Left renal cortex interstitium (tissue), 4 donors: Measurements from ENCODE around the gene CIDEC. TPM values are rescaled to one million over a fixed set of nuclear protein-coding genes. Genes with fewer than 3 reads are reported as not detected.
"Not testable (repeated sequence)": the region's sequence is repeated elsewhere in the genome, so short reads cannot be mapped to it uniquely, and the experiment has no call there.

ENCODE experiments used
- DNase-seq, 4 donors: peaks; one replicate each; pipeline ENCODE4 v3.0.0-alpha.2; 2013; ENCODE audit warnings: low read depth in 4 of 4, low spot score in 2 of 4, missing footprints in 1 of 4
- polyA plus RNA-seq, 4 donors: library from polyadenylated mRNA; unstranded; fragments of 120-200 nt; gene quantifications; one replicate each; pipeline ENCODE4 v1.2.1, GENCODE V29; 2013; ENCODE audit not compliant: insufficient read length in 4 of 4

Gene CIDEC
- polyA plus RNA-seq, 4 donors = 0.17 to 0.21 TPM; not detected in 2

DNA sequence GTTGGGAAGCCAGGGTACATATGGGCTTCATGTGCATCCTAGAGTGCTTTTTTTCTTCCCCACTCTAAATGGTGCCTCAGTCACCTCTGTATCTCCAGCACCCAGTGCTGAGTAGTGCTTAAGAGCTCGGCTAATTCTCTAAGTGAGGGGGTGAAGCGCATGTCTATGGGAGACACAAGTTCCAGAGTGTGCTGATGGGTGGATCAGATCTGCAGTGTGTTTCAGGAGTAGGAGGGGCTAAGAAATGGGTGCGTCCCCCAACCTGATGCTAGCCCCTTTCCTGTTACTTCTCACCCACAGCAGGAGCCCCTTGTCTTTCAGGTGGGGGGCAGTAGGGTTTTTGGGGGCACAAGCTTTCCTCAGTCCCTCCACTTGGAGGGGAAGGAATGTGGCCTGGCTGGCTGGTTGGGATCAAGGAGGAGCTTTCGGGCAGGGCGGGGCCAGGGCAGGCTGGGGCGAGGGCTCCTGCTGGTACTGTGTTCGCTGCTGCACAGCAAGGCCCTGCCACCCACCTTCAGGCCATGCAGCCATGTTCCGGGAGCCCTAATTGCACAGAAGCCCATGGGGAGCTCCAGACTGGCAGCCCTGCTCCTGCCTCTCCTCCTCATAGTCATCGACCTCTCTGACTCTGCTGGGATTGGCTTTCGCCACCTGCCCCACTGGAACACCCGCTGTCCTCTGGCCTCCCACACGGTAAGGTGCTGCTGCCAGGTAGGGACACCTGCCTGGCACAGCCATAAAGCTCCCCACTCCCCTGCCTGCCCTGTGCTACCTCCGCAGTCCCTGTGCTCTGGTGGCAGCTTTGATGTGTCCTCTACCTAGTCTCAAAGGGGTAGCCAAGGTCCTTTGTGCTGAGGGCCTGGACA, 22.6 kb upstream of the CIDEC start, which contains the start of gene IL17RE:
IL17RE (plus strand) TSS at position 477 of the 866 bp plus-strand sequence; CDS start at position 562, 85 bp downstream.
- no peak for DNase-seq

DNA sequence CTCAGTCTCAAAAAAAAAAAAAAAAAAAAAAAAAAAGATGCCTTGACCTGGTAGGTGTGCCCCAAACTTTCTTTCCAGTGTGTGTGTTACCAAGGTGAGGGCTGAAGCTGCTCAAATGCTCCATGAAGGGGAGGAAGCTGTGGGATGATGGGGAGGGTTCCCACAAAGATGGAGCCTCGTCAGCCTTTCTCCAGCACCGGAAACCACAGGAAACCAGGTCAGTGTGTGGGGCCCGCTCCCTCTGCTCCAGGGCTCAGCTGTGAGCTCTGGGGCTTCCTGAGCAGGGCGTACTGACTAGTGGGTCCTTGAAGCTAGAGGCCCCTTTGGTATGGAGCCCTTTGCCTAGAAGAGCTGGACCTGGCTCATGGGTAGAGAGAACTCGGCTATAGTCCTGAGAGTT, 21.9 kb upstream of the CIDEC start:
- DNase-seq = no peak

DNA sequence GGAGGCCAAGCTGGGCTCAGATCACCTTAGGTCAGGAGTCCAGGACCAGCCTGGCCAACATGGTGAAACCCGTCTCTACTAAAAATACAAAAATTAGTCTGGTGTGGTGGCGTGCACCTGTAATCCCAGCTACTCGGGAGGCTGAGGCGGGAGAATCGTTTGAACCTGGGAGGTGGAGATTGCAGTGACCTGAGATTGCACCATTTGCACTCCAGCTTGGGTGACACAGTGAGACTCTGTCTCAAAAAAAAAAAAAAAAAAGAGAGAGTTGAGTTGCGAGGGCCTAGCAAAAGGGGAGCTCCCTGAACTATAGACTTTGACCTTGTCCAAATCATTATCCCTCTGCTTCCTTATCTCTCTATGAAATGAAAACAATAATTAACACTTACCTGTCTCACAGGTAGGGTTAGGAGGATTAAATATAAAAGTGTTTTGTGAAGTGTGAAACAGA, 20.9 kb upstream of the CIDEC start:
- not testable (repeated sequence) for DNase-seq

DNA sequence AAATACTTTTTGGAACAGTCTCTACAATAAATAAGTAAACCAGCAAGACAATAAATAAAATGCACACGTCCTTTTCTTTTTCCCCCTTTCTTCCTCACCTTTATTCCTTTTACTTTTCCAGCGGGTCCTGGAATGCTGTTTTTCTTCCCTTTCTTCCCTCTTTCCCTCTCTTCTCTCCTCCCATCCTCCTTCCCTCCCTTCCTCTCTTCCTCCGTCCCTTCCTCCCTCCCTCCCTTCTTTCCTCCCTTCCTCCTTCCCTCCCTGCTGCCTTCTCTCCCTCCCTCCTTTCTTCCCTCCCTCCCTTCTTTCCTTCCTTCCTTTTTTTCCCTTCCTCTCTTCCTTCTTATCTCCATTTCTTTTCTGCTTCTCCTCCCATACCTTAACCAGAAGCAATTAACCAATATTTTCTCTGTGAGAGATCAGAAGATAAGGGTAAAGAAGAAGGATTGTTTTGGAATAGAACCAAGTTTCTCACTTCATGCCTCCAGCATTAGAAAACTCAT, 19.3 kb upstream of the CIDEC start:
- DNase-seq = no peak

DNA sequence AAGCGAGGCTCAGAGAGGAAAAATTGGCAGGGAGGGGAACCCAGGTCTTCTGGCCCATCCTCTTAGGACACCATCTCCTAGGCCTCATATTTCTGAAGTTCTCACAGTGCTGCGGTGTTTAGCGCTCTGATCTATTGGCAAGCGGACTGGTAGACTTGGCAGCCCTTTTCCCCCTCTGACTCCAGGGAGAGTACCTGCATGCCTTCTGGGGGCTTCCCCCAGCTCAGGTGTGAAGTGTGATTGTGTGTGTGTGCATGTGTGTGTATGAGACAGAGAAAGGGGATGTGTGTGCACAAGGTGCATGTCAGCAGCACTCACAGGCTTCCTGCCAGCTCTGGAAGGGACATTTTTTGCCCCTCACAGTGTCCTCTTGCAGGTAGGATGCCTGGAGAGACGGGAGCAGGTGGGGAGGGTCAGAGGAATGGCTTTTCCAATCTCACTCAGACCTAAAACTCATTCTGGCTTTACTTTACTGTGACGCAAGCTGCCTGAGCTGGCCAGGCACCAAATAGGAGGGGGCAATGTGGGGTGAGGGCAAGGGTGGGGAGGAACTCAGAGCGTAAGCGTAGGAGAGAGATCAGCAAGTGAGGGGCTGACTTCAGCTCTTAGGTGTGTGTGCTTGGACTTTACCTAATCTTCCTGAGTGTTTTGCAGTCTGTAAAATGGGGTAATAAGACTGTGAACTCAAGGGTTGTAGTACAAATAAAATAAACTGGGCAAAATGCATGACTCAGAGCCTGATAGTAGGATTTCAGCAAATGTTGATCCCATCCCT, 18.6 kb upstream of the CIDEC start:
- DNase-seq = no peak

DNA sequence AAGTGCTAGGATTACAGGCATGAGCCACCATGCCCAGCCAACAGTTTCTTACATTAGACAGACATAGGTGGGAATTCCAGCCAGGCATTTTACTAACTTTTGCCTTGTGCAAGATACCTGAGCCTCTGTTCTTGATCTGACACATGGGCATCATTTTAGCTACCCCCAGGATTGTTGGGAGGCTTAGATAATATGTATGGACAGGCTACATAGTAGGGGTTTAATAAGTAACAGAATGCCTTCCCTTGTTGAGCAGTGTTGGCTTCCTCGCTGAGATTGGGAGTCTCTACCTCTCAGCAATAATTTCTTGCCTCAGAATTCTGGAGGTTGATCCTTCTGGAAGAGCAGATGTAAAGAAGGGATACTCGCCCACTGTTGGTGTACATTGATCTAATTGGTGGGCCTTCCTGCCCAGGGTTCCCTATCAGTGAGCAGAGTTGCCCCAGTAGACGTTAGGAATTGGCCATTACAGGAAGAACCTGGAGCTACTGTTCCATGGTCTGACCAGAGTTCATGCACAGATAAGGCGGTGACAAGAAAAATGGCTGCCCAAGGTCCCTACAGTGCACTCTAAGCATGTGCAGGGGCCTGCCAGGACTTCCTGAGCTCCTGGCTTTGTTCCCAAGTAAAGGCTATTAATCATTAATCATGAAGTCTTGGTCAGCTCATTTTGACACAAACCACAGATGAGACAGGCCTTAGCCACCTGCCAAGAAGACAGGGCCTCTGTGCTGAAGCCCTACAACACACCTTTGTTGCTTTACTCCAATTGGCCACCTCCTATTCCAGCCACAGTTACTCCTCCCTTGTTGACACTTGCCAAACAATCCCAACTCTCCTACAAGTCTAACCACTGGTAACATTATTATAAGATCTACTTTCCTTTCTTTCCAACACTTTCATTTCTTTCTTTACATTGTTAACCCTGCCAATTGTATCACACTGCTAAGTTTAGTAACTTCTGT, 17.6 kb upstream of the CIDEC start:
- peak in 1 of 4 donors; percentile 69 for DNase-seq

DNA sequence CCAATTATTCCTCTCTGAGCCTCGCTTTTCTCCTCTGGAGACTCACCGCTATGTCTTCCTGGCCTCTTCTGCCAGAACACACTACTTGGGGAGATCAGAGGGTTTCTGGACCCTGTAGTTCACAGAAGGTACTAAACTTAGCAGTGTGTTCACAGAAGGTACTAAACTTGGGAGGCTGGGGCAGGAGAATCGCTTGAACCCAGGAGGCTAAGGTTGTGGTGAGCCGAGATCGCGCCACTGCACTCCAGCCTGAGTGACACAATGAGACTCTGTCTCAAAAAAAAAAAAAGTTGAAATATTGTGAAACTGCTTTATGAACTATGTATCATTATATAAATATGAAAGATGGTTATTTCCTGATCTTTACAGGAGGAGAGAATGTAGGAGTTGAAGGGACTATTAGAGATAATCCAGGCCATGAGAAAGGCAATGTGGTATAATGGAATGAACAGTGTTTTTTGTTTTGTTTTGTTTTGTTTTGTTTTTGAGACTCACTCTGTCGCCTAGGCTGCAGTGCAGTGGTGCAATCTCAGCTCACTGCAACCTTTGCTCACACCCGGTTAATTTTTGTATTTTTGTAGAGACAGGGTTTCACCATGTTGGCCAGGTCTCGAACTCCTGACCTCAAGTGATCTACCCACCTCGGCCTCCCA, 16.8 kb upstream of the CIDEC start:
- not testable (repeated sequence) for DNase-seq

DNA sequence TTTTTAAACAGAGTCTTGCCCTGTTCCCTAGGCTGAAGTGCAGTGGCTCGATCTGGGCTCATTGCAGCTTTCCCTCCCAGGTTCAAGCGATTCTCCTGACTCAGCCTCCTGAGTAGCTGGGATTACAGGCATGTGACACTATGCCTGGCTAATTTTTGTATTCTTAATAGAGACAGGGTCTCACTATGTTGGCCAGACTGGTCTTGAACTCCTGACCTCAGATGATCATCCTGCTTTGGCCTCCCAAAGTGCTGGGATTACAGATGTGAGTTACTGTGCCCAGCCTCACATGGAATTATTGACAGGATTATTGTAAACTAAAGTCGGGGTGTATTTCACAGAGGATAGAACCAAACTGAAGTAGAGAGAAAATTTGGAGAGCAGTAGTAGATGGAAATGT, 15.7 kb upstream of the CIDEC start:
- not testable (repeated sequence) for DNase-seq

DNA sequence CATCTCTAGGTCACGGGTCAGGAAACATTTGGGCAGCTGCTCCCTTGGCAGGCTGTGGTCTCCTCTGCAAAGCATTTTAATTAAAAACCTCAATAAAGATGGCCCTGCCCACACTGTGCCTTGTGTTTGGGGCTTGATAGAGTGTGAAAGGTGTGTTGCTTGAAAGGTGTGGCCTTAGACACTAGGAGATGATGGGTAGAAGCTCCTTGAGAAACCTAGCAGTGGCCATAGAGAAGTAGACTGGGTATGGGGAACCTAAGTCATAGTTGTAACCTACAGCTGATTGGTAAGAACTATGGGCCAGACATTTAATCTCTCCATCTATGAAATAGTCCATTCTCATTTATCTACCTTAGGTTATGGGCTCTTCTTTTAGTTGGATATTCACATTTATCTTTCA, 13.7 kb upstream of the CIDEC start:
- DNase-seq = no peak

DNA sequence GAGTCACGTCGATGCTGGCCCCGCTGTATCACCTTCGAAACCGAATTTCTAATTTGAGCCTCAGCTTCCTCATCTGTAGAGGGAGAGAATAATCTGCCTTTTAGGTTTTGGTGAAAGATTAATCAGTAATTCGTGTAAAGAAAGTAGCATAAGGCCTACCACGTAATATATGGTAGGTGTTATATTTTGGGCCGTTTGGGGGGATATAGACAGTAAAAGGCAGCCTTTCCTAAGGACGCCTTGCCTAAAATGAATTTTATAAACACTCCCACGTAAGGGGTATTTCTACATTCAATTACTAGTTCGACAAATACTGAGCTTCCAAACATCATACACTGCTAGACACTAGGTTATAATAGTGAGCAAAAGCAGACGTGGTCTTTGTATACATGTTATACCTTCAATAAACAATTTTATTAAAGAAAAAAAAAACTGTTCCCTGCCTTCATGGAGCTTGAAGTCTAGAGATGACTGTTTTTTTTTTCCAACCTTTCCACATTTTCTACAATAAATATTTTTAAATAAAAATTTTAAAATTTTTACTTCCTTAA, 11.1 kb upstream of the CIDEC start:
- no peak for DNase-seq

DNA sequence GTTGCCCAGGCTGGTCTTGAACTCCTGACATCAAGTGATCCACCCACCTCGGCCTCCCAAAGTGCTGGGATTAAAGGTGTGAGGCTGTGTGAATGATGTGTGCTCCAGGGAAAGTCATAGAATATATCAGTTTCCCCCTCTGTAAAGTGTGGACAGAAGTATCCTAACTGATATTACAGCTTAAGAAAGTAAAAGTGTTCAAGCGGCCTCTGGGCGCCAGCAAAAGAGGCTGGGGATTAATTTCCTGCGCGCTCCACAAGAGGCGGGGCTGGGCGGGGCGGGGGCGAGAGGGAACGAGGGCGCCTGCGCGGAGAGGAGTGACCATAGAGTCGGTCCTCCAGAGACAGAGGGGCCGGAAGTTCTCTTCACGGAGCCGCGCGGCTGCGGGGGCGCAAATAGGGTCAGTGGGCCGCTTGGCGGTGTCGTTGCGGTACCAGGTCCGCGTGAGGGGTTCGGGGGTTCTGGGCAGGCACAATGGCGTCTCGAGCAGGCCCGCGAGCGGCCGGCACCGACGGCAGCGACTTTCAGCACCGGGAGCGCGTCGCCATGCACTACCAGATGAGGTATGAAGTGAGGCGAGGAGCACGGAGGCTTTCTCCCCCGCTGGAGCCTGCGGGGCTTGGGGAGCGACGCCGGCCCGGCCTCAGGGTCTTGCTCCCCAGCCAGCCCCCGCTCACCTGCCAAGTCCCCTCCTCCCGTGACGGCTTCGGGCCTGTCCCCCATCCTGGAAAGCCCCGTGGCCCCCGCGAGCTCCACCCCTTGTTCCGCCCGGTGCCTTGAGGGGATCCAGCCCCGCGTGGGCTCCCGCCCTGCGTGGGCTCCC, 10.4 kb upstream of the CIDEC start, which contains the start of gene JAGN1:
JAGN1 (plus strand) TSS at position 362 of the 823 bp plus-strand sequence; CDS start at position 475, 113 bp downstream.
- peak; percentile 79 to 88 (median 84) for DNase-seq

DNA sequence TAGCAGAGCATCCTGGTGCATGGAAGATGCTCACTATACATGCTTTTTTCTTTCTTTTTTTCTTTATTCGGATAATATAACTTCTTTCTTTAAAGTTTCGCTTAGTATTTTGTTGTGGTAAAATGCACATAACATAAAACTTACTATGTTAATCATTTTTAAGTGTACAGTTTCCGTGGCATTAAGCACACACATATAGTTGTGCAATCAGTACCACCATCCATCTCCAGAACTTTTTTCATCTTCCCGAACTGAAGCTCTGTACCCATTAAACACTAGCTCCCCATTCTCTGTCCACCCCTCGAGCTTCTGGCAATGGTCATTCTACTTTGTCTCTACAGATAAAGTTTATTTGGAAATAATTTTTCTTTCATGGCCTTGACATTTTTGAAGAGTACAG, 9.4 kb upstream of the CIDEC start:
- DNase-seq = no peak

DNA sequence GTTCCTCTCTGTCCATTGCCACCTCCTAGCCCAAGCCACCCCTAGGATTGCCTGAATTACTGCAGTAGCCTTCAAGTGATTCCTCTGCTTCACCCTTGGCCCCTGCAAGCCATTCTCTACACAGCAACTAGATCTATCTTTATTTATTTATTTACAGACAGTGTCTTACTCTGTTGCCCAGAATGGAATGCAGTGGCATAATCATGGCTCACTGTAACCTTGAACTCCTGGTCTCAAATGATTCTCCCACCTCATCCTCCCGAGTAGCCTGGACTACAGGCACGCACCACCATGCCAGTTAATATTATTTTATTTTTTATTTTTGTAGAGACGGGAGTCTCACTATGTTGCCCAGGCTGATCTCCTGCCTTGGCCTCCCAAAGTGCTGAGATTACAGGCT, 8.5 kb upstream of the CIDEC start:
- no peak for DNase-seq

DNA sequence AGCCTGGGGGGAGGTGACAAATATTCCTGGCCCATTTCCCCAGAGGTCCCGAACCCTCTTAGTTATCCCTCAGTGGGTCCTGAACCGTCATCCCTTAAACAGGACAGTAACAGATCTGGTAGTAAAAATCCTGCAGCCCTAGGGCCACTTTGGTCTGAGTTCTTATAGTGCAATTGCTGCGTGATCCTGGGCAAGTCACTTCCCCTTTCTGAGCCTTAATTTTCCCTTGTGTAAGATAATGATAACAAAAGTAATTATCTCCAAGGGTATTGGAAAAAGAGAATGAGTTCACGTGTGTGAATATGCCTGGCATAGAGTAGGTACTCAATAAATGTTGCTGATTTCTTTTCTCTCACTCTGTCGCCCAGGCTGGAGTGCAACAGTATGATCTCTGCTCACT, 7.4 kb upstream of the CIDEC start:
- no peak for DNase-seq

DNA sequence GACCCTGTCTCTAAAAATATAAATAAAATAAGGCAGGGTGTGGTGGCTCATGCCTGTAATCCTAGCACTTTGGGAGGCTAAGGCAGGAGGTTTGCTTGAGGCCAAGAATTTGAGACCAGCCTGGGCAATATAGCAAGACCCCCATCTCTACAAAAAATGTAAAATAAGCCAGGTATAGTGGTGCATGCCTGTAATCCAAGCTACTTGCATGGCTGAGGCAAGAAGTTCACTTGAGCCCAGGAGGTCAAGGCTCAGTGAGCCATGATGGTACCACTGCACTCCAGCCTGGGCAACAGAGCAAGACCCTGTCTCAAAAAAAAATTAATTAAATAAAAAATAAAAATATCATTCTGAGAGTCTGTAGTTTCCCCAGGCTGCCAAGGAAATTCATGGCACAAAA, 6.3 kb upstream of the CIDEC start:
- DNase-seq = no peak

DNA sequence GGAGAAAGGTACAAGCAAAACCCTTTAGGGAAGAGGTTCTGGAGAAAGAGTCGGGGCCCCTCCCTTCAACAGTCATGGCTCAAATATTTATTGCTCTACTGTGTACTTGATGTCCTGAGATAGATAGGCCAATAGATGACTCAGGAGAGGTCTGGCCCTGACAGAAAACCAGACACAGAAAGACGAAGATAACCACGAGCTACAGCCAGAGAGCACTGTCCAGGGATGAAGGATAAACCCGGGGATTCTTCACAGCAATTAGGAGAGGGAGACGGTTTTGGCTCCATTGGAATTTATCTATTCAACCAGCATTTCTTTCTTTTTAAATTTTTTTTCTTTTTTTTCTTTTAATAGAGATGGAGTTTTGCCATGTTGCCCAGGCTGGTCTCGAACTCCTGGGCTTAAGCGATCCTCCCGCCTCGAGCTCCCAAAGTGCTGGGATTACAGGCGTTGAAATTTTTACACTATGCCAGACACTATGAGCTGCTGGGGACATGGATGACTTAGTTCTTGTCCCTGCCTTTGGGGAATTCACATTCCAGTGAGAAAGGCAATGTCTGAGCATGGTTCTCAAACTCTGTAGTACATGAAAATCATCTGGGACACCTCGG, 4.6 kb upstream of the CIDEC start:
- no peak for DNase-seq

DNA sequence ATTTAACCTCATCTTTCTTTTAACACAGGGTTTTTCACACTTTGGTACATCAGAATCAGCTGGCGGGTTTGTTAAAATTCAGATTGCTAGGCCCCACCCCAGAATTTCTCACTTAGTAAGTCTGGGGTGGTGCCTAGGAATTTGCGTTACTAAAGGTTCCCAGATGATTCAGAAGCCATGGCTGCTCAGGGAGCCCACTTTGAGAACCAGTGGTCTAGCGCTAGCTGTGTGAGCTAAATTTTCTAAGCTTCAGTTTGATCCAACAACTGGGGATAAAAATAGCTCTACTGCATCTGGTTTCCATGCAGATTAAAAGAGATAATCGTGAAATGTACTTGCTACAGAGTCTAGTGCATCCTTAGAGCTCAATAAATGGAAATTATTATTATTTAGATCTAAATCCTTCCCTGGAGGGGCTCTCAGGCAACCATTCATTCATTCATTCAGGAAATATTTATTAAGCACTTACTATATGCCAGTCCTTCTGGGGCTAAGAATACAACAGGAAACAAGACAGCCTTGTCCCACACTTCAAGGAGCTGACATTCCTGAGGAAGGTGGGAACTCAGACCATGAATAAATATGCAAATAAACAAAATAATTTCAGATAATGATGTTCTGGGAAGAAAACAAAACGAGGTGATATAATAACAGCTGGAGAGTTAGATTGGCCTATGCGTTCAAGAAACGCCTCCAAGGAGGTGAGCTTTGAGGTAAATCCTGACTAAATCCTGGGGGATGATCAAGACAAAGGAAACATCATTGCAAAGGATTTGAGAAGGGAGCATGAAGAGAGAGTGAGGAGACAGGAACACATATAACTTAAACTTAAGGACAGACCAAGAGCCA, 3.9 kb upstream of the CIDEC start:
- DNase-seq = no peak
